ENCODE measurements around the gene TMEM94.
"Not testable (repeated sequence)": the region's sequence is repeated elsewhere in the genome, so short reads cannot be mapped to it uniquely, and the experiment has no call there.

TMEM94 gene

GRCh38 chr17:75445896-75446295 is 10.5 kb upstream of the TMEM94 start:
- DNase-seq (ENCODE audit: low read depth in 2 of 2), result not testable (repeated sequence)

GRCh38 chr17:75447951-75448856 is 8.2 kb upstream of the TMEM94 start:
- DNase-seq (ENCODE audit: low read depth in 2 of 2), result no peak

- no peak for DNase-seq (ENCODE audit: low read depth in 2 of 2)
Observed at GRCh38 chr17:75450270-75450669, 6.2 kb upstream of the TMEM94 start.

GRCh38 chr17:75454193-75454592 is 2.2 kb upstream of the TMEM94 start:
- DNase-seq (ENCODE audit: low read depth in 2 of 2), result no peak

GRCh38 chr17:75454672-75455071 is 1.8 kb upstream of the TMEM94 start:
- DNase-seq (ENCODE audit: low read depth in 2 of 2), result not testable (repeated sequence)

GRCh38 chr17:75456039-75456416 is 407 bp upstream of the TMEM94 start:
- DNase-seq (ENCODE audit: low read depth in 2 of 2), result no peak

GRCh38 chr17:75457047-75457654 is 716 bp downstream of the TMEM94 start:
- DNase-seq (ENCODE audit: low read depth in 2 of 2), result no peak

GRCh38 chr17:75459246-75459589 is 2.8 kb downstream of the TMEM94 start:
- DNase-seq (ENCODE audit: low read depth in 2 of 2), result no peak

GRCh38 chr17:75459590-75460267 is 3.3 kb downstream of the TMEM94 start:
- DNase-seq (ENCODE audit: low read depth in 2 of 2), result no peak

GRCh38 chr17:75460295-75460694 is 3.9 kb downstream of the TMEM94 start:
- no peak for DNase-seq (ENCODE audit: low read depth in 2 of 2)

- no peak for DNase-seq (ENCODE audit: low read depth in 2 of 2)
Observed at GRCh38 chr17:75463603-75464002, 7.2 kb downstream of the TMEM94 start.

- DNase-seq (ENCODE audit: low read depth in 2 of 2), result no peak
Observed at GRCh38 chr17:75465039-75465438, 8.6 kb downstream of the TMEM94 start.

GRCh38 chr17:75468291-75468754 is 11.9 kb downstream of the TMEM94 start:
- no peak for DNase-seq (ENCODE audit: low read depth in 2 of 2)

- no peak for DNase-seq (ENCODE audit: low read depth in 2 of 2)
Observed at GRCh38 chr17:75468779-75469373, 12.4 kb downstream of the TMEM94 start.

- DNase-seq (ENCODE audit: low read depth in 2 of 2), result no peak
Observed at GRCh38 chr17:75471207-75471606, 14.8 kb downstream of the TMEM94 start.

- no peak for DNase-seq (ENCODE audit: low read depth in 2 of 2)
Observed at GRCh38 chr17:75472119-75472518, 15.7 kb downstream of the TMEM94 start.

- DNase-seq (ENCODE audit: low read depth in 2 of 2), result no peak
Observed at GRCh38 chr17:75473246-75473645, 16.8 kb downstream of the TMEM94 start.

GRCh38 chr17:75474736-75475135 is 18.3 kb downstream of the TMEM94 start:
- no peak for DNase-seq (ENCODE audit: low read depth in 2 of 2)

- DNase-seq (ENCODE audit: low read depth in 2 of 2), result no peak
Observed at GRCh38 chr17:75475144-75475835, 18.9 kb downstream of the TMEM94 start.

- no peak for DNase-seq (ENCODE audit: low read depth in 2 of 2)
Observed at GRCh38 chr17:75475851-75476250, 19.4 kb downstream of the TMEM94 start.

GRCh38 chr17:75476271-75476671 is 19.8 kb downstream of the TMEM94 start:
- DNase-seq (ENCODE audit: low read depth in 2 of 2), result no peak
